NCI-H146 treated with DMSO at 0.1 percent for 48 hours (cell line): ENCODE measurements around the gene SUZ12.
"Not testable (repeated sequence)": the region's sequence is repeated elsewhere in the genome, so short reads cannot be mapped to it uniquely, and the experiment has no call there.

Source experiments
- DNase-seq: peaks from one replicate; lab custom pipeline; 2025; ENCODE audit not compliant: unreplicated experiment; lab: John Stamatoyannopoulos, UW

SUZ12 gene

DNA sequence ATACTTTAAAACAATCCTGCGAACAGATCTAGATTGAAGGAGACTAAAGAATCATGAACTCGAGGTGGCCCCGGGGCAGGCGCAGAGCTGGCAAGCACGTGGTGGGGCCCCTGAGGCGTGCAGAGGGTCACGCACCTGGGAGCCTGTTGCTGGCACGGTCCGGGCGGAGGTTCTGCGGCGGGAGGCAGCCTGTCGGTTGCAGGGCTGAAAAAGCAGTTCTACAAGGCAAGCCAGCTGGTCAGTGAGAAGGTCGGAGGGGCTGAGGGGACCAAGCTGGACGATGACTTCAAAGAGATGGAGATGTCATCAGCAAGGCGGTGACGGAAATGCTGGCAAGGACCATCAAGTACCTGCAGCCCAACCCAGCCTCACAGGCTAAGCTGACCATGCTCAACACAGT, 103.4 kb downstream of the SUZ12 start:
- DNase-seq = not testable (repeated sequence)

DNA sequence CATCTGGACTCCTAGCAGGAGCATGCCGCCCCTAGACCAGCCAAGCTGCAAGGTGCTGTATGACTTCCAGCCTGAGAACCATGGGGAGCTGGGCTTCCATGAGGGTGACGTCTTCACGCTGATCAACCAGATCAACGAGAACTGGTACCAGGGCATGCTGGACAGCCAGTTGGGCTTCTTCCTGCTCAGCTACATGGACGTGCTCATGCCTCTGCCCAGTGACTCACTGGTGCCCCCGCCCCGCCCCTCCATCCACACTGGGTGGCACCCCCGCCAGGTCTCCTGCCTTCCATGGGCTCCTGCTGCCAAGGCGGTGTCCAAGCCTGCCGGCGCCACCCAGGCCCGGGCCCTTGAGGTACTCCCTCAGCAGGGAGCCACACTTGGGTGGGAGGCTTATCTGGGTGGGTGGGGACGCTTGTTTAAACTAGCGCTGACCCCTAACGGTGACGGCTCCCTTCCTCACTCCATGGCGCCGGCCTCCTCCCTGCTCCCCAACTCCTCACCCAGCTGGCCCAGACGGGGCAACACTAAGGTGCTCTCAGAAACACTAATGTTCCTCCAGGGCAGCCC, 104.6 kb downstream of the SUZ12 start:
- not testable (repeated sequence) for DNase-seq

DNA sequence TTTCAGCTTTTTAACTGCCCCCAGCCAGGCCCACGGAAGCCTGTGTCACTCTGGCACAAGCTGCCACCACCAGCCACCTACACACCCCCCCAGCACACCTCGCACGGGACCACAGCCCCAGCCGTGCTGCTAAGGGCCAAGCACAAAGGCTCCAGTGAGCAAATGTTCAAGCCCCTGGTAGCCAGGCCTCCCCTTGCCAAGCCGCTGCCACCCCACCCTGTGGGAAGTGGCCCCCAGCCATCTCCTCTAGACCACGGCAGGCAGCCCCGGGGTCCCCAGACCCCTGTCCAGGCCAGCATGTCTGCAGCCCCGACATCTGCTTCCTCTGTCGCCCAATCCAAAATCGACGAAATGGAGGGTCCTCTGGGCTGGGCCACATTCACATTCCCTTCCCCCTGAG, 105.5 kb downstream of the SUZ12 start:
- DNase-seq = not testable (repeated sequence)

DNA sequence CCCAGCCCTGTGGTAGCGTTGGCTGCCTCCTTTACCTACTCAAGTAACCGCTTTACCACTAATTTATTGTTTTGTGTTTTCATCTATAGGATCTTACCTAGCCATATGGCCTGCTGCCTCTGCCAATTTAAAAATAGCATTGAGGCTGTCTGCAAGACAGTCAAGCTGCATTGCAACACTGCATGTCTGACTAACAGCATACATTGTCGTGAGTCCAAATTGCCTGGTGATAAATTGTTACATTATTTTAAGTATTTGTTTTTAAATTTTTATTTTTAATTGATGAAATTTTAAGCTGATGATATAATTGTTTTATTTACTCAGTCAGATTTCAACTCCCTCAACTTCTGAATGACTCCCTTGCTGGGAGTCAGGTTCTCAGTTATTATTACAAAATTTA, 108.8 kb downstream of the SUZ12 start:
- not testable (repeated sequence) for DNase-seq

DNA sequence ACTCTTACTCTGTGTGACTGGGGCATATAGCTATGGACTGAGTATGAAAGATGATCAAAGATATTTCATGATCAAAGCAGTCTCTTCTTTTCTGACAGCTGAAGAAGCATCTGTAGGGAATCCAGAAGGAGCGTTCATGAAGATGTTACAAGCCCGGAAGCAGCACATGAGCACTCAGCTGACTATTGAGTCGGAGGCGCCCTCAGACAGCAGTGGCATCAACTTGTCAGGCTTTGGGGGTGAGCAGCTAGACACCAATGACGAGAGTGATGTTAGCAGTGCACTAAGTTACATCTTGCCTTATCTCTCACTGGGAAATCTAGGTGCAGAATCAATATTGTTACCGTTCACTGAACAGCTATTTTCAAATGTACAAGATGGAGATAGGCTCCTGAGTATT, 110.9 kb downstream of the SUZ12 start:
- not testable (repeated sequence) for DNase-seq
